Activated CD4-positive, alpha-beta T cell treated with anti-CD3 and anti-CD28 coated beads, Interleukin-2, amount 50 U/mL, for 4 hours (primary cell): ENCODE results near the gene DNAJA3.

Experiments
- DNase-seq, 2 experiments: peaks; one replicate each; pipeline ENCODE4 v3.0.0-alpha.2; 2020

The DNAJA3 gene

GRCh38 chr16:4408323-4408690 lies 17.4 kb upstream of the DNAJA3 start:
- no peak for DNase-seq

GRCh38 chr16:4409081-4409932 lies 16.4 kb upstream of the DNAJA3 start:
- no peak for DNase-seq

GRCh38 chr16:4410335-4411075 lies 15.2 kb upstream of the DNAJA3 start:
- no peak for DNase-seq

GRCh38 chr16:4411684-4412083 lies 14.0 kb upstream of the DNAJA3 start:
- no peak for DNase-seq

GRCh38 chr16:4412159-4412558 lies 13.5 kb upstream of the DNAJA3 start:
- DNase-seq: no peak

- DNase-seq: no peak
Observed at GRCh38 chr16:4412854-4413253, 12.8 kb upstream of the DNAJA3 start.

DNA sequence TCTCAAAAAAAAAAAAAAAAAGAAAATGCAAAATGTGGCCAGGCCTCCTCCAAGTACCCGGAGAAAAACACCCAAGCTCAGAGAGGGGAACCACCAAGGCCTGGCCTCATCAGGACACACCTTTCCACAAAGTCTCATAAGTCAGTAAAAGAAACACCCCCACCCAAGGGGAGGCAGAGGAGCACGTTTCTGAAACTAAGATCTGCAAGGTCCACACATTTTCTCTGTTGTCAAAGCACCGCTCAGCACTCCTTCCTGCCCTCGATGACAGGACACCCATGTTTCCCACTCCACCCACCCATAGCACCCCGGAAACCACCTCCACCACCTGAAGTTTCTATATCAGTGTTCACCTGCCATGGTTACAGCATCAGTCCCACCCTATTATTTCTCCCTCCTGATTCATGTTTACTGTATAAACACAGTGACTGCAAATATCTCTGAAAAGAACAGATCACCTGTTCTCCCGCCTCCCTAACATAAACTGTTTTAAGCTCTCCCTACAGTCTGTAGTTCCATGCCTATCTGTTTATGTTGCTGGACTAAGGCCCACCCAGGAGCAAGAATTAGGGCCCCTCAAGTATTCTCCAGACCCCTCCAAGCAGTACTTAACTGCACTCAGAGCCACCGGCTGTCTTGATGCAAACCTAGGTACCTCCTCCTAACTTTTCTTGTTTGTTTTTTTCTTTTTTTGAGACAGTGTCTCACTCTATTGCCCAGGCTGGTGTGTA lies 11.3 kb upstream of the DNAJA3 start:
- DNase-seq: peak; percentile 71 to 78

- peak; percentile 36 to 38 for DNase-seq
Observed at GRCh38 chr16:4415538-4416199, 10.0 kb upstream of the DNAJA3 start.

GRCh38 chr16:4416200-4417032 lies 9.3 kb upstream of the DNAJA3 start, which contains the start of gene CORO7:
Gene CORO7, minus strand, starts transcription at chr16:4416596. Its CDS starts 78 bp downstream, at chr16:4416518.
- peak; percentile 99 for DNase-seq

- no peak for DNase-seq
Observed at GRCh38 chr16:4419402-4419959, 6.2 kb upstream of the DNAJA3 start.

DNA sequence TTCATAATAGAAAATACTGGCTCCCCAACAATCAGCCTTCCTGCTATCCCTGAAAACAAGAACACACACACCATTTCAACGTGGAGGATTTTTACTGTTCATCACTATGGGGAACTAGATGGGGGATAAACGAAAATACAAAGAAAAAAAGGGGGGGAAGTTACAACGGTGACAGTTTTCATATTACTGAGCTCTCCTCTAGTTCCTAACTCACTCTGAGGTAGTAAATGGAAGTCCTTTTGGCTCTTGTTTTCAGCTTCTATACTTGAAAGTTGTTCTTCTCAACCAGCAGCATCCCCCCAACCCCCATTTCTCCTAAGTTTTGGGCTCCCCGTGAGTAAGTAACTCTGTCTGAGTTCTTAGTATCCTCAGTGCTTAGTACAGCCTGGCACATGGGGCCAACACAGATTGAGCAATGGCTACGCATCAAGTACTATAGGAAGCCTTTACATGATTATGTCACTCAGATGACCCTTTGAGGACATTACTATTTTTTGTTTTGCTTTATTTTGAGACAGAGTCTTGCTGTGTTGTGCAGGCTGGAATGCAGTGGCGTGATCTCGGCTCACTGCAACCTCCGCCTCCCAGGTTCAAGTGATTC lies 5.1 kb upstream of the DNAJA3 start:
- DNase-seq: no peak

DNA sequence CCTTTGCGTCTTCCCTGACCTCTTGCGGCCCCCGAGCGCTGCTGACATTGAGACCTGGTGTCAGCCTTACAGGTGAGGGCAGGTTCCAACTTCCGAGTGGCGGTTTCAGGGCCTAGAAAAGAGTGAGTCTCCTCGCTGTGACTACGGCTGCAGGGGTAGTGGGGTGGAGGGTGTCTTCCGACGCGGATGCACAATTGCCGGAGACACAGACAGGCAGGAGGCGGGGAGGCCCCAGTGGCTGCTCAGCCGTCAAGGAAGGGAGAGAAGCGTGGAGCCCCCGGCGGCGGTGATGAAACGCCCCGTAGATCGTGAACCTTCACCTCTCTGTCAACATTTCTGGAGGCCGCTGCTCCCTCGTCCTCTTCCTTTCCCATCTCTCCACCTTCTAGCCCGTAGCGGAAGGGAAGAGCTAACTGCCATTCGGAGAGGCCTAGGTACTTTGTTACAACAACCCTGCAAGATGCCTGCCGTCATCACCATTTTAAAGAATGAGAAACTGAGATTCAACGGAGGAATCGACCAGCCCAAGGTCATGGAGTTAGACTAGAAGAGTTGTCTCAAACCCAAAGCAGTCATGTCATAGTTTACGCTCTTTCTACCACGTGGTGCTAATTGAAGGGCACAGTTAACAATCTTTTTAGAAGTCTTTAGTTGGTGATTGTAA lies 485 bp downstream of the DNAJA3 start:
- DNase-seq: no peak

DNA sequence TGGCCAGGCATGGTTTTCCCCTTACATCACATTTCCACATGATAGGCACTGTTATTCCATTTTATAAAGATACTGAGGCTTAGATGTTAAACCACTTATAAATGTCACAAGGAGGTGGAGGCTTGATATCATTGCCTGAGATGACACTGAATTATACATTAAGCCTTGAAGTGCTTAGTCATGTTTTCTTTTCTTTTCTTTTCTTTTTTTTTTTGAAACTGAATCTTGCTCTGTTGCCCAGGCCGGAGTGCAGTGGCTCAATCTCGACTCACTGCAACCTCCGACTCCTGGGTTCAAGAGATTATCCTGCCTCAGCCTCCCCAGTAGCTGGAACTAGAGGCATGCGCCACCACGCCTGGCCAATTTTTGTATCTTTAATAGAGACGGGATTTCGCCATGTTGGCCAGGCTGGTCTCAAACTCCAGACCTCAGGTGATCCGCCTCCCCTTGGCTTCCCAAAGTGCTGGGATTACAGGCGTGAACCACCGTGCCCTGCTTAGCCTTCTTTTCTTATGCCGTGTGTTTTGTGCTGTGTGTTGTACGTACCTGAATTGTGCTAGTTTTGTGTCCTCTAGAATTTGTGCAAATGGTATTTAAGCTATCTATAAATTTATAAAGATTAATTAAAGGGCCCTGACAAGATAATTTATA lies 1.2 kb downstream of the DNAJA3 start:
- DNase-seq: no peak

DNA sequence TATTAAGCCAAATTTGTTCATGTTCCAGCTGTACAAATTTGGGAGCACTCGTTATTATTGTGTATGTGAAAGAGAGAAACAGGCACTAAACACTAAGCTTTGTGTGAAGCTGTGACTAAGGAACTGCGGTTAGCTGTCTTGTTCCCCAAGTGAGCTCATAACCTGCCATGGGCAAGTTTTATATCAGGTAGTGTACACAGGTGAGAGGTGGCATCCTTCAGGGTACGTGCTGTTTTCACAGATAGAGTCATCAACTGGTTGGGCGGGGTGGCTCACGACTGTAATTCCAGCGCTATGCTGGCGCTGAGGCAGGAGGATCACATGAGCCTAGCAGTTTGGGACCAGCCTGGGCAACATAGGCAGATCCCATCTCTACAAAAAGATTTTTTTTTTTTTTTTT lies 2.8 kb downstream of the DNAJA3 start:
- DNase-seq: no peak

DNA sequence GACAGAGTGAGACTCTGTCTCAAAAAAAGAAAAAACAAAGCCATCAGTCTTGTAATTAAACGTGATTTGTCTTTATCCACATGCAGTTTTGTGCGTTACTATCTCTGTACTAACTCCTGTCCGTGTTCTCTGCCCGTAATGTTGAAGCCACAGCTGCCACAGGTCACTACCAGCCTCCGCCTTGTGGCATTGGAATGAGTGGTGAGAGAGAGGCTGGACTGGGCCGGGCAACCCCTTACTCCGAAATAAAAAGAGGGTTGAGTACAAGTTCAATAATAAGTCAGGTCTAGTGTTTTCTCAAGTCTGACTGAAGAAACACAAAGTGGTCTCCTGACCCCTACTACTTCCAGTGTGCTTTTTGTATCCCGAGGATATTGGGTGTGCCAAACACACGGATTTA lies 5.4 kb downstream of the DNAJA3 start:
- no peak for DNase-seq

GRCh38 chr16:4433228-4433627 lies 7.6 kb downstream of the DNAJA3 start:
- DNase-seq: no peak

DNA sequence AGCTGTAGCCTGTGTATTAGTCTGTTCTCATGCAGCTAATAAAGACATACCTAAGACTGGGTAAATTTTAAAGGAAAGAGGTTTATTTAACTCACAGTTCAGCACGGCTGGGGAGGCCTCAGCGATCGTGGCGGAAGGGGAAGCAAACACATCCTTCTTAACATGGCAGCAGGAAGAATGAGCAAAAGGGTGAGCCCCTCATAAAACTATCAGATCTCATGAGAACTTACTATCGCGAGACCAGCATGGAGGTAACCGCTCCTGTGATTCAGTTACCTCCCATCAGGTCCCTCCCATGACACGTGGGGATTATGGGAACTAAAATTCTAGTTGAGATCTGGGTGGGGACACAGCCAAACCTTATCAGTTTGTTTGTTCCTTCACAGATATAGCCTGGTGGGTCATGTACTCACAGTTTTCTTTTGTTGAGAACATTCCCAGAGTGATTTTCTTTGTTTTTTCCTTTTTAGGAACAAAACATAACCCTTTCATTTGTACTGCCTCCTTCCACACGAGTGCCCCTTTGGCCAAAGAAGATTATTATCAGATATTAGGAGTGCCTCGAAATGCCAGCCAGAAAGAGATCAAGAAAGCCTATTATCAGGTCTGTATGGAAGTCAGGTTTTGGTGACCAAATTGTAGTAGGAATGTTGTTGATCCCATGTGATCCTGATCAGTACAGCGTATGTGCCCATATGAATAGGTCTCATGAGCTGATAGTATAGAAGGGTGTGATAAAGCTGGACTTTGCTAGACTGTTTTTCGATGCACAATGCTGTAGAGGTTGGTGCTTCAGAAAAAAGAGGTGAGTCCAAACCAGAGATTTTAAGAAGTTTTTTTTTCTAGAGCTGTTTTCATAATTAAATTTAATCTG lies 8.5 kb downstream of the DNAJA3 start:
- no peak for DNase-seq

DNA sequence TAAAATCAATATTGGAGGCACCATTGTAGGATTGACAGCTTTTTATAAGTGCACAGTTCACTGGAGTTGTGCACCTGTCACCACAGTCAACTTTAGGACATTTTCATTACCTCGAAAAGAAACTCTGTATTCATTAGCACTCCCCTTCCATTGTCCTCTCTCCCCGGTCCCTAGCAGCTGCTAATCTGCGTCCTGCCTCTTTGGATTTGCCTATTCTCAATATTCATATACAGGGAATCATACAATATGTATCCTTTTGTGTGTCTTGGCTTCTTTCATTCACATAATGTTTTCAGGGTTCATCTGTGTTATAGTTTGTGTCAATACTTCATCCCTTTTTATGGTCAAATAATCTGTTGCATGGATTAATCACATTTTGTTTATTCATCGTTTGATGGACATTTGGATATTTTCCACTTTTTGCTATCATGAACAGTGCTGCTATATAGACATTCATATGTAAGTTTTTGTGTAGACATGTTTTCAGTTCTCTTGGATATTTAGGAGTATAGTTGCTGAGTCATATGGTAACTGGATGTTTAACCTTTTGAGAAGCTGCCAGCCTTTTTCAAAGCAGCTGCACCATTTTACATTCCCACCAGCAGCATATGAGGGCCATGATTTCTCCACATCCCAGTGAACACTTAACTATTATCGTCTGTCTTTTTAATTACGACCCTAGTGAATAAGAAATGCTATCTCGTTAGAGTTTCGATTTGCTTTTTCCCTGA lies 9.8 kb downstream of the DNAJA3 start:
- no peak for DNase-seq
